GM21825 (cell line): ENCODE results near the gene CORO7.
"Not testable (repeated sequence)": the region's sequence is repeated elsewhere in the genome, so short reads cannot be mapped to it uniquely, and the experiment has no call there.

Experiments used
- ATAC-seq: cut with Tn5 transposase; IDR thresholded peaks from one replicate; pipeline ENCODE4 v1.9.1; 2021; ENCODE audit warnings: mild to moderate bottlenecking, moderate library complexity; ENCODE audit not compliant: unreplicated experiment

CORO7 gene

DNA sequence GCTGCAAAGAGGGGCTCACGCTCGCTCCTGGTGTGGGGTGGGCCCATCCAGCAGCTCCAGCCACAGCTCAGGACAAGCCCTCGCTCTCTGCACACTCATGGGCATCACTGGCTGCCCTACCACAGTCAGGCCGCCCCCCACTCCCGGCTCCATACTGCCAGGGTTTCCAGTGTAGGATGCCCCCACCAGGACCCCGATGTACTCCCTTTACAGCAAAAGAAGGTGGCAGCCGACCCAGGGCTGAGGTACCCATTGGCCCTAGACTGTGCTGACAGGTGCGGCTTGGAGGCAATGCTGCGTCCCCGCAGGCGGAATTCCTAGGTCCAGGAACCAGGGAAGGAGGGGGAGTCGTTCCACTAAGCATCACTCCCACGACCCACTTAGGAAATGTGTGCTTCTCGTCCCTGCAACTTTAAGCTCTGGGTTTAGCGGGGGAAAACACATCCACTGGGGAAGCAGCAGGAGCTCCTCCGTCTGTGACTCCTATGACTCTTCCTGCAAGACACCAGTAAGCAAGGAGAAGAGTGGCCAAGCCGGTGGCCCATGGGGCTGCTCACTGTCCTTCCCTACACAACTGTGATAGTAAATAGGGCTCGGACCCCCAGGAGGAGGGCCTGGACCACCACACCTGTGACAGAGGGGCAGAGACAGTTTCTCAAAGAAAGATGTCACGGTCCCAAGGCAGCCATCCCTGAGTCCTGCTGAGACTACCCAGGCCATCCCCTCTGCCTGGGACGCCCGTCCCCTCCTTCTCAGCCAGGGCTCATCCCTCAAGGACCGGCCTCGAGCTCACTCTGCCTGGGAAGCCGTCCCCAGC is 13.1 kb downstream of the CORO7 start:
- ATAC-seq: no peak

DNA sequence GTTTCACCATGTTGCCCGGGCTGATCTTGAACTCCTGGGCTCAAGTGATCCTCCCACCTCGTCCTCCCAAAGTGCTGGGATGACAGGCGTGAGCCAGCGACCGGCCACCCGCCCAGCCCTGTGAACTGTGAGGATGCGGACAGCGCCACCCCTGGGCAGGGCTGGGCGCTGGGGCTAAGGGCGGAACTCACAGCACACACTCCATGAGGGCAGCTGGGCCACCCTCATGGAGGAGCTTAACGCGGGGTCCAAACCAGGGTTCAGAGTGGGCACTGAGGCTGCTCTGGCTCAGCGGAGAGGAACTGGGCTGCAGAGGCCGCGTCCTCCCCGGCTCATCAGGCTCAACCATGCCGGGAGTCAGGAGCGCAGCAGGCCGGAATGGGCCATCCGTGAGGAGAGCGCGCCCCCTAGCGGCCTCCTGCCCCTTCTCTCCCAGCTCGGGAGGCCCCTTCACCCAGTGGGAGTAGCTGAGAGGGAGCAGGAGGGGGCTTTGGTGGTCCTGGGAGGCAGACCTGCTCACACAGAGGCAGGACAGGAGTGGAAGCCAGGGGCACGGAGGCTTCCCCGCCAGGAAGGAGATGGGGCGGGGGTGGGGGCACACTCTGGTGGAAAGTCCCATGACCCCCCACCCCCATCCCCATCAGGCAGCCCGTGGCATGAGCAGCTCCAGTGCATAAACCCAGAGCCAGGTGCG is 13.8 kb downstream of the CORO7 start:
- ATAC-seq: no peak

DNA sequence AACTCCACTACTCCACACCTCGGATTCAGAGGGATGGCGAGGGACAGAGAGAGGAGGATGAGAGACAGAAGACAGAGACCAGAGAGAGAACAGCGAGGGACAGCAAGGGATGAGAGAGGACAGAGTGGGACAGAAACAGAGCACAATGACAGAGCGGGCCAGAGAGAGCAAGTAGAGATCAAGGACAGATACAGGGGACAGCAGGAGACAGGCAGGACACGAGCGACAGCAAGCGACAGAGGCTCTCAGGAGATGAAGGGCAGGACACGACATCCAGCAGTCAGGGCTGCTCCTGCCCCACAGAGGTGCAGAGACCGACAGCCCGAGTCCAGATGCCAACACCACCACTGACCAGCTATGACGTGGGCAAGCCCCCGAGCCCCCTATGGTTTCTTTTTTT is 14.9 kb downstream of the CORO7 start:
- no peak for ATAC-seq

DNA sequence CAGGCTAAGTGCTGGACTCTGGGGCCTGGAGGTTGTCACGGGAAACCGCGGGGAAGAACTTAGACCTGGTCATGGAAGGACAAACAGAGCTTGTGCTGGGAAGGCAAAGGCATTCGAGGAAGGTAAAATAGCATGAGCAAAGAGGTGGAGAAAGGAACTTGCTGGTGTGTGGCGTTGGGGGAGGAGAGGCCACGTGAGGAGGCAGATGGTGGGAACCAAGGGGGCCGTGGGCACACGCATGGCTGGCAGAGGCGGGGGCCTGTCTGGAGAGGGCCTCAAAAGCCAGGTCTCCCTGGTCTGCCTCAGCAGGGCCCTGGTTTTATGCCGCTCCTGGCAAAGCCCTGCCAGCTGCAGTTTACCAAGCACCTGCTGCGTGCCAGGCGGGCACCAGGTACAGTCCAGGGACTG is 15.3 kb downstream of the CORO7 start:
- no peak for ATAC-seq

GRCh38 chr16:4399001-4399730 is 17.2 kb downstream of the CORO7 start:
- ATAC-seq: no peak

DNA sequence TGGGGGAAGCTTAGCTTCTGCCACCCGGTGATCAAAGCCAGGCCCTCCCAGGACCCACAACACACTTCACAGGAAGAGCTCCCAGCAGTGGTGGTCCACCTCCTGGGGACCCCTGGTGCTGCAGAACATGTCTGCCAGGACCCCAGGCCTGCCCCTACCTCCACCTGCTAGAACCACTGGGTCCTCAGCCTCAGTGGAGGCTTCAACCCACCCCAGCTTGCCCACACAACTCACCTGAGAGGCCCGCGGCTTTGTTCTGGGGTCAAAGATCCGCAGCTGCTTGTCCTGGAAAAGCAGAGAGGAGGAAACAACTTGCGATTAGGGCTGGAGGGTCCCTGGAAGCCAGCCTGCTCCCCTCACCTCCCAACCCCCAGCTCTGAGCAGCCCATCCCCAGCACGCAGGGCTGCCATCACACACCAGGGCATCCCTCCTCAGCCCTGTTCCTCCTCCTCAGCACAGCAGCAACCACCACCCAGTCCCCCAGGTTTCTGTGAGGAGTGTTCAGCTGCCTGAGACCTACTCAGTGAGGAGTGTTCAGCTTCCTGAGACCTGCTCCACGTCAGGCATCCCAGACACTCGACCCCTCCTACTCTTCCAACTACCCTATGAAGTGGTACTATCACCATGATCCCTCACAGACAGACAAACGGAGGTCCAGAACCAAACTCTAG is 21.2 kb downstream of the CORO7 start:
- ATAC-seq: no peak

GRCh38 chr16:4393850-4394249 is 22.5 kb downstream of the CORO7 start:
- ATAC-seq: not testable (repeated sequence)

DNA sequence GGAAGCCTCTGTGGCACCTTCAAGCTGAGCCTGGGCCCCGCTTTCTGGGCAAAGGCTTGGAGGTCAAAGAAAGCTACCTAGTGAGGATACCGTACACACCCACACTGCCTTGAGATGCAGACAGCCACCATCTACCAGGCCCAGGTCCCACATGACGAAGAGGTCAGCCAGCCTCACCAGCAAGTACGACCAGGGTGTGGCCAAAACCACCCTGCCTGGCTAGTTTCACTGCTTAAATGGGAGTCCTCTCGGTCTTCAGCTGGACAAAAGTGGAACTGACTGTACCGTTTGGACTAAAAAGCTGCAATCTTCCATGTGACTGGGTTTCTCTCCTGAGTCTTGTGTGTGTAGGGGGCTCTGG is 23.2 kb downstream of the CORO7 start:
- no peak for ATAC-seq

- no peak for ATAC-seq
These were observed 23.8 kb downstream of the CORO7 start for GRCh38 chr16:4392382-4393239.

- no peak for ATAC-seq
These were observed 24.6 kb downstream of the CORO7 start for GRCh38 chr16:4391631-4392381.

DNA sequence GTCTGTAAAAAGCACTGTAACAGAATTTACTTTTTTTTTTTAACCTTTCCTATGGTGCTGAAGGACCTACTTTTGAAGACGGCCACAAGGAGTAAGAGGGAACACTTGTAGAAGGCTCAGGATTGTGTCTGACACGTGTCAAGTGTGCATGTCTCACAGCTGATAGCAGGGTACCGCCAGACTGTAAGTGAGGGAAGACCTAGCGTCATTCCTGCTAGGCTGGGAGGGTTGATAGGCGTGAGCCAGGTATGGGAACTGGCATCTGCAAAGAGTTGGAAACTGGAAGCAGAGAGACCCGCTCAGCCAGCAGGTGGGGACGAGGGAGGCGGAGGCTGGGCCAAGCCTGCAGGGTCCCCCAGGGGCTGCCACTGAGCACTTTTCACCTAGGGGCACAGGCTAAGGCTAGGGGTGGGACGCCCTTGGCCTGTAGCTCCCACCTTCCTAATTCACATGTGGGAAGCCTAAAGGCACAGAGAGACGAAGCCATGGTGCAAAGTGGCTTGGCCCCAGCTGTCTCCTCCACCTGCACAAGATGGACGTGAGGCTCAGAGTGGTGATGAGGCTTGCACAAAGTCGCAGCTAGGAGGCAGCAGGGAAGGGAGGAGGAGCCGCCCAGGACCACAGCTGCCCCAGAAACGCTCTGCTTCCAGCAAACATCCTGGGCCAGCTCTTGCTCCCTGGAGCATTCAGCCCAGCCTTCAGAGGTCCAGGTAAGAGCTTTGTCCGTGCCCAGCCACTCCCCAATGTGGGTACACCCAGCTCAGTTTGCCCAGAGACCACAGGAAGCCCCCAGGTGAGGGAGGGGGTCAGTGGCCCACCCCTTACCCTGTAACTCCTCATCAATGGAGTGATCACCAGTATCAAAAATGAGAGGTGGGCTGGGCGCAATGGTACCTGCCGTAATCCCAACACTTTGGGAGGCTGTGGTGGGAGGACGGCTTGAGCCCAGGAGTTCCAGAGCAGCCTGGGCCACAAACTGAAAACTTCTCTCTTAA is 25.8 kb downstream of the CORO7 start:
- ATAC-seq: no peak

GRCh38 chr16:4389051-4389955 is 27.1 kb downstream of the CORO7 start:
- no peak for ATAC-seq

GRCh38 chr16:4388271-4389021 is 27.9 kb downstream of the CORO7 start:
- no peak for ATAC-seq

- ATAC-seq: no peak
These were observed 28.6 kb downstream of the CORO7 start for GRCh38 chr16:4387781-4388180.

- no peak for ATAC-seq
These were observed 29.3 kb downstream of the CORO7 start for GRCh38 chr16:4386951-4387565.

DNA sequence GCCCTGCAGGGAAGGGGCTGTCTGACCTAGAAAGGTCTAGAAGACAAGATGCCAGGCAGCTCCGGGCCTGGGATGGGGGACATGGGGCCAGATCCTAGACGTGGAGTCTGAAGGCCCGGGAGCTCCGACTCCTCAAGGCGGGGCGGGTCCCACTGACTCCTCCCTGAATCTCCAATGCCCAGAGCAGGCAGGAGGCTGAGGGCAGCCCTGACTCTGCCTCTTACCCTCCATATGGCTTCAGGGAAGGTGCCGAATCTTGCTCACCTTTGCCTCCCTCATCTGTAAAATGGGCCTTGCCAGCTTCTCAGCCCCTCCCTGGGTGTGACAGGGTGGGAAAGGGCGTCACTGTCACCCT is 30.0 kb downstream of the CORO7 start:
- ATAC-seq: no peak
